Heart left ventricle (tissue), 16 donors: Measurements from ENCODE around the gene KREMEN1. TPM values are rescaled to one million over a fixed set of nuclear protein-coding genes. Genes with fewer than 3 reads are reported as not detected.

ENCODE experiments used
- ATAC-seq, 4 donors: fragments of 200-7000 bp; cut with Tn5 transposase; one replicate each; pipeline ENCODE4 v1.9.1; 2020 to 2022; ENCODE audit warnings: moderate library complexity in 4 of 4, mild to moderate bottlenecking in 3 of 4, moderate number of reproducible peaks in 1 of 4
- DNase-seq, 5 donors: peaks; one replicate each; pipeline ENCODE4 v3.0.0-alpha.2; 2020
- H3K27ac ChIP-seq, 12 donors: fragments of 200-600 bp; sonication (generic) in 4 of 12; one replicate each; pipeline versions ENCODE4 v1.5.0 to v1.8.0; 2016 to 2022; ENCODE audit warnings: mild to moderate bottlenecking in 2 of 12
- H3K27me3 ChIP-seq, 9 donors: fragments of 200-600 bp; sonication (generic) in 2 of 9; one replicate each; pipeline versions ENCODE4 v1.5.1 to v1.8.0; 2016 to 2022; ENCODE audit warnings: mild to moderate bottlenecking in 3 of 9
- H3K36me3 ChIP-seq, 9 donors: fragments of 200-600 bp; sonication (generic) in 2 of 9; one replicate each; pipeline versions ENCODE4 v1.5.0 to v1.8.0; 2018 to 2022; ENCODE audit warnings: mild to moderate bottlenecking in 2 of 9
- H3K4me1 ChIP-seq, 12 donors: fragments of 200-600 bp; sonication (generic) in 4 of 12; one replicate each; pipeline versions ENCODE4 v1.5.0 to v1.8.0; 2016 to 2022; ENCODE audit warnings: mild to moderate bottlenecking in 3 of 12
- H3K4me3 ChIP-seq, 12 donors: fragments of 200-600 bp; sonication (generic) in 4 of 12; one replicate each; pipeline versions ENCODE4 v1.5.0 to v1.8.0; 2017 to 2022; ENCODE audit warnings: mild to moderate bottlenecking in 9 of 12, moderate library complexity in 4 of 12
- H3K9me3 ChIP-seq, 12 donors: fragments of 200-600 bp; sonication (generic) in 4 of 12; one replicate each; pipeline versions ENCODE4 v1.5.0 to v1.8.0; 2016 to 2022; ENCODE audit warnings: mild to moderate bottlenecking in 1 of 12
- POLR2A ChIP-seq, 2 donors: fragments of 450-650 bp; IDR thresholded peaks; one replicate each; pipeline ENCODE4 v1.6.1; 2017; ENCODE audit warnings: antibody characterized with exemption in 2 of 2, mild to moderate bottlenecking in 2 of 2, moderate library complexity in 2 of 2
- WGBS, 4 donors: extraction: QIAGEN DNeasy Blood & Tissue Kit in 2 of 4; methylation state at CpG; one replicate each; pipeline versions ENCODE4 v1.1.5 to v1.1.7; 2013 to 2018; 5-methylcytosine and 5-hydroxymethylcytosine counted together
- intact Hi-C, 10 donors: fragments of 100-400 bp; cut with DNase I; formaldehyde crosslinking; loops; one replicate each; pipeline versions ENCODE4 v1.11.1 to v1.14.2; 2022
- polyA plus RNA-seq, 2 donors: library from polyadenylated mRNA; stranded (reverse); fragments of 200-250 nt; gene quantifications; one replicate each; pipeline ENCODE4 v1.2.3, GENCODE V29; 2013
- total RNA-seq, 9 donors: library from RNA; depleted of rRNA in 2 of 9; stranded (reverse); fragments of >200 nt in 2 of 9; fragmentation: NEBNext Ultra II Directional in 3 of 9; extraction: Animal tissue kit (Norgen Biotek cat#: 25700) in 3 of 9; gene quantifications; one replicate each; pipeline versions ENCODE4 v1.1.0 to v1.2.4, GENCODE V29; 2016 to 2023
- TF ChIP-seq, protein P1 (sequence below), 12 donors: fragments of 200-600 bp; sonication (generic) in 4 of 12; IDR thresholded peaks; one replicate each; pipeline versions ENCODE4 v1.5.0 to v1.8.0; 2018 to 2022; ENCODE audit warnings: antibody characterized with exemption in 12 of 12, mild to moderate bottlenecking in 5 of 12
- donor health status: ischemic (EF 13 %, LVEDD 7.1; RV severe dilation, severe dysfunction).
- donor health status: healthy with polysubstance abuse.
- donor health status: DM: no; HTN: yes; CAD: no.
- donor health status: DM: no; HTN: no; CAD: no.
- donor health status: ischemic (EF 25% LVEDD 6.9; RV normal size, moderate dysfunction).
- donor health status: ischemic (EF 25% LVEDD 5.7; RV mildly dilated, moderate dysfunction).
- donor health status: healthy.
- donor health status: DM: yes; HTN: yes; CAD: no.
- donor health status: ischemic (EF 35%, LVEDD 5.7; RV mildly dilated, moderate dysfunction).
- donor health status: nonischemic (EF 11% LVEDD 7.7; RV severe dilation, severe dysfunction).
- donor health status: DM: yes; HTN: yes; CAD: no.
- donor health status: PGD.
- donor health status: ischemic (EF 29% LVEDD 5.4; RV normal size, mild dysfunction).
- donor health status: nonischemic (EF 23%, LVEDD 6.1; RV moderate dilation, normal function).

Gene KREMEN1
- total and polyA plus RNA-seq, 11 donors = 24.3 to 67.8 (median 36.4) TPM

DNA sequence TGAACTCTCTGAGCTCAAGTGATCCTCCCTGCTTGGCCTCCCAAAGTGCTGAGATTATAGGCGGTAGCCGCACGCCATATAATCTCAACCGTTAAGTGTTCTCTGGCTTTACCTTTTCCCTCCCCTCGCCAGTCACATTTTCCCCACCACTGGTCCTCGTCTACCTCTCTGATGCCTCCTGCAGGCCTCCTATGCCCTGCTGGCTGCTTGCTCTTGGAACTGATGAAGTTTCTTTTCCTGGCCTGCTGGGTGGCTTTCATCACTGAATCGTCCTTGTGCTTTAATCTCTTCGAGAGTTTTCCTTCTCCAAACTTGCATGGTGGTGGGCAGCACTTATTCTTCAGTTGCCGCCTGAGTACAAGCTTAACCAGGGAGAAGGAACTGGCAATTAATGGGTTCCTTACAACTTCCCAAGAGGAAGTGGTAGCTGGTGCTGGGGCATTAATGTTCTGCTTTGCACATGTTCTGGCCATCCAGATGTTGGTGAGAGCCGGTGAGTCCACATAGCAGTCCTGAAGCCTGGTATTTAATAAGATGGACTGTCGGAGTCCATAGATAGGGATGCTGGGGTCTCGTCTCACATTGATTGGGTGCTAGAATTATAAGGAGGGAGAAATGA, 12.5 kb upstream of the KREMEN1 start:
- H3K27ac ChIP-seq = no peak overlapping the region
- no peaks in the 10 kb centered on the region for H3K36me3 ChIP-seq
- WGBS, 4 donors = 89 to 93% (median 90%) methylated on average over 12 of the region's 12 CpGs
- no peaks in the 10 kb centered on the region for H3K9me3 ChIP-seq
- H3K27me3 ChIP-seq = peaks cover 0 to 7% (median 0%) of the 10 kb centered on the region in 9 donors
- TF ChIP-seq, protein P1, sequence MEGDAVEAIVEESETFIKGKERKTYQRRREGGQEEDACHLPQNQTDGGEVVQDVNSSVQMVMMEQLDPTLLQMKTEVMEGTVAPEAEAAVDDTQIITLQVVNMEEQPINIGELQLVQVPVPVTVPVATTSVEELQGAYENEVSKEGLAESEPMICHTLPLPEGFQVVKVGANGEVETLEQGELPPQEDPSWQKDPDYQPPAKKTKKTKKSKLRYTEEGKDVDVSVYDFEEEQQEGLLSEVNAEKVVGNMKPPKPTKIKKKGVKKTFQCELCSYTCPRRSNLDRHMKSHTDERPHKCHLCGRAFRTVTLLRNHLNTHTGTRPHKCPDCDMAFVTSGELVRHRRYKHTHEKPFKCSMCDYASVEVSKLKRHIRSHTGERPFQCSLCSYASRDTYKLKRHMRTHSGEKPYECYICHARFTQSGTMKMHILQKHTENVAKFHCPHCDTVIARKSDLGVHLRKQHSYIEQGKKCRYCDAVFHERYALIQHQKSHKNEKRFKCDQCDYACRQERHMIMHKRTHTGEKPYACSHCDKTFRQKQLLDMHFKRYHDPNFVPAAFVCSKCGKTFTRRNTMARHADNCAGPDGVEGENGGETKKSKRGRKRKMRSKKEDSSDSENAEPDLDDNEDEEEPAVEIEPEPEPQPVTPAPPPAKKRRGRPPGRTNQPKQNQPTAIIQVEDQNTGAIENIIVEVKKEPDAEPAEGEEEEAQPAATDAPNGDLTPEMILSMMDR (IDR thresholded peaks at IDR 0.05) = no peak
- no peak for TF ChIP-seq POLR2A (IDR thresholded peaks at IDR 0.05)
- DNase-seq (peak in 1 of 5 donors; percentile 5), ATAC-seq (no peak)
- H3K4me1 ChIP-seq = no peaks in the 10 kb centered on the region
- intact Hi-C loops = no loop called here
- no peak overlapping the region for H3K4me3 ChIP-seq

DNA sequence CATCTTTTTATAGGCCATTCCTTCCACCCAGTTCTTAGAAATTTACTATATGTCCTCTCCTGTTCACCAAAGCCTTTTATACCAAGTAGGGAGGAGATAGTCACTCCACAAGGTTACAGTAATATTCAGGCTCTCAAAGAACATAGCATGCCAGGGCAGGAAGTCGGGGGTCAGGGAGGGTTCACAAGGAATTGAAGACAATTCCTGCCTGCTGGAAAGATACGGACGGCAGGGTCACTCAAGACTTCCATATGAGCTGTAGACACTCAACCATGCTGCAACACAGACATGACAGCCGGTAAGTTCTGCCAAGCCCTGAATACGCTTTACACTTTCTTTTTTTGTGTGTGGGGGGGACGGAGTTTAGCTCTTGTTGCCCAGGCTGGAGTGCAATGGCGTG, 11.9 kb upstream of the KREMEN1 start:
- 53 to 68% (median 60%) methylated on average over 7 of the region's 7 CpGs for WGBS, 4 donors

DNA sequence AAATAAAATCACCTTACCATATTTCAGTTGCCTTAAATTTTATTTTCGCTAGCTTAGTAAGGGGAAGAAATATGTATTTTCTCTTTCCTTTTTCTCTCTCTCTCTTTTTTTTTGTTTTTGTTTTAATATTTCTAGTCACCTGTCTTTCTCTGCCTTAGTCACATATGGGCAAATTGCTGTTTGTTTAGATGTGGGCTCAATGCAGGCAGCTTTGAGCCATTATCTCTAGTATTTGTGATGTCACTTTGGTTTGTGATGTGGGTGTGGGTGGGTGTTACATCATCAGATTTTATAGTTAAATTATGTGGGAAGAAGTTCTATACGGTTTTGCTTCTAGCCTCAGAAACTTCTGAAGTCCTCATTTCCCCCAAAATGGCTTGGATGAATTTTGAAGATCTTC, 11.1 kb upstream of the KREMEN1 start, which contains the start of gene C22orf31:
Gene C22orf31, minus strand, starts transcription at position 59 of the 400 bp plus-strand sequence. Its CDS starts 39 bp downstream, at position 20.
- Histone ChIP-seq H3K4me1 (no peaks in the 10 kb centered on the region), H3K36me3 (no peaks in the 10 kb centered on the region), H3K27me3 (peaks cover 0 to 7% (median 0%) of the 10 kb centered on the region in 9 donors), H3K9me3 (no peaks in the 10 kb centered on the region), H3K27ac (no peak within 1 kb of the TSS), H3K4me3 (no peak within 1 kb of the TSS)
- no peak for DNase-seq
- no peak for ATAC-seq
- TF ChIP-seq POLR2A (IDR thresholded peaks at IDR 0.05) = no peak
- TF ChIP-seq, protein P1 (IDR thresholded peaks at IDR 0.05) = no peak
- WGBS, 4 donors = 78 to 82% (median 79%) methylated on average over 2 of the region's 2 CpGs
- intact Hi-C loops = no loop called here

More for the DNA sequence above, 11.9 kb upstream of the KREMEN1 start:
- peaks cover 0 to 7% (median 0%) of the 10 kb centered on the region in 9 donors for H3K27me3 ChIP-seq
- intact Hi-C loops = no loop called here
- no peaks in the 10 kb centered on the region for H3K9me3 ChIP-seq
- peak in 1 of 5 donors; percentile 6 for DNase-seq
- no peaks in the 10 kb centered on the region for H3K4me1 ChIP-seq
- TF ChIP-seq, protein P1 (IDR thresholded peaks at IDR 0.05) = no peak
- TF ChIP-seq POLR2A (IDR thresholded peaks at IDR 0.05) = no peak
- H3K36me3 ChIP-seq = no peaks in the 10 kb centered on the region
- no peak overlapping the region for H3K4me3 ChIP-seq
- H3K27ac ChIP-seq = no peak overlapping the region
- no peak for ATAC-seq

DNA sequence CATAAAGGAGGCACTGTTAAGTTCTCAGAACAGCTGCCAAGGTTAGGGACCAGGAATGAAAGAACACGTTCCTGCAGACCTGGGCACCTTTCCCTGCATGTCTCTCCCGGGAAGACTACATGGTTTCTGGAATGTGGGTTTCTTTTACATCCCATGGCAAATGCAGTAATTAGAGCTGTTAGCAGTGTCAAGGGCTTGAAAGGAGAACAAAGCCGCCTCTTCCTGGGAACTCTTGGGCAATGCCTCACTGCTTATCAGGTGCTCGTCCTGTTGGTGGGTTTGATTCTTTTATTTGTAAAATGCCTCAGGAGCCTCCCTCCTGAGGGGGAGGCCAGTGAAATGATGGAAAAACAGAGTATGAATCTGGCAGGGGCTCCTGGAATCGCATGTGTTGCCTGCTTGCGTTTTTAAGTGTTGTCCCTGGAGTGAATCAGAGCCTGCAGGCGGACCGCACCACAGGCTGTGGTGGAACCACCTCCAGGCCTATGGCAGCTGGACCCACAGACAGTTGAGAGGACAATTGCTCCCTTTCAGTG, 10.5 kb upstream of the KREMEN1 start:
- ATAC-seq (peak in 1 of 4 donors; percentile 33), DNase-seq (no peak)
- no peak overlapping the region for H3K4me3 ChIP-seq
- no peaks in the 10 kb centered on the region for H3K36me3 ChIP-seq
- TF ChIP-seq, protein P1 (IDR thresholded peaks at IDR 0.05) = no peak
- TF ChIP-seq POLR2A (IDR thresholded peaks at IDR 0.05) = no peak
- H3K4me1 ChIP-seq = no peaks in the 10 kb centered on the region
- intact Hi-C loops = no loop called here
- H3K9me3 ChIP-seq = no peaks in the 10 kb centered on the region
- WGBS, 4 donors = 57 to 67% (median 64%) methylated on average over 8 of the region's 8 CpGs
- peaks cover 0 to 7% (median 0%) of the 10 kb centered on the region in 9 donors for H3K27me3 ChIP-seq
- H3K27ac ChIP-seq = no peak overlapping the region
